ENCODE measurements around the gene NPW. TPM values are rescaled to one million over a fixed set of nuclear protein-coding genes. Genes with fewer than 3 reads are reported as not detected.

NPW gene
- total RNA-seq, 4 donors from 2014 or later: 2.8 to 9.1 TPM; not detected in 2

DNA sequence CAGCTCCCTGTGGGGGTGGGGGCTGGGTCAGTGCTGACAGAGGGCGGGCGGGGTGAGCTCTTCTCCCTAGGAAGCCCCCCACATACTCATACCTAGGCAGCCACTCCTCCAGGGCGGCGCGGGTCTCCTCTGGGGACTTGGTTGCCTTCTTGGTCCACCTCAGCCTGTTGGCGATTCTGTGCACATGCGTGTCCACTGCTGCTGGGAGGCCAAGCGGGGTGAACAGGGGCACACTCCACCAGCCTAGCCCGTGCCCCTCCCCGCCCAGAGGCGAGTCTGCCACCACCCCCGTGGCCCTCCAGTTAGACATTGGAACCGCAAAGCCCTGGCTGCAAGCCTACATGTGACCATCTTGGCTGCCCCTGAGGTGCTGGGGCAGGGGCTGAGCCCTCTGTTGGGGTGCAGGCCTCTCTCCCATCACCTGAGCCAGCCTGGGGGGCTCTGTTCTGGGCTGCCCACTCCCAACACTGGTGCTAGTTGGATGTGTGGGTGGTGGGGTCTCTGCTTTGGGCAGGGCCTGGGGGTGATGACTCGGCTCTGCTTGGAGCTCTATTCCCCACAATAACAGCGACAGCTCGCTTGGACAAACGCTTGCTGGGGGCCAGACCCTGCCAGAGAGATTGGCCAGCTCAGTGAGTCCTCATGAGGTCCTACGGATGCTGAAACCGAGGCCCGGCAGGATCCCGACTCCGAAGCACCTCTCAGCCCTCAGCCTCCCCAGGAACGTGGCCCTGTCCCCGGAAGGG lies 20.6 kb downstream of the NPW start:
- Histone ChIP-seq H3K4me1 (peaks cover 0 to 84% (median 3%) of the 10 kb centered on the region in 4 donors), H3K27me3 (no peaks in the 10 kb centered on the region), H3K9me3 (no peaks in the 10 kb centered on the region), H3K4me3 (no peak overlapping the region), H3K36me3 (no peaks in the 10 kb centered on the region), H3K27ac (peak overlapping the region; percentile 62 to 91 (median 78))
- TF ChIP-seq POLR2A (IDR thresholded peaks at IDR 0.05) (no peak), CTCF (IDR thresholded peaks at IDR 0.05) (no peak)
- no peak for DNase-seq

- DNase-seq: no peak
- peaks cover 0 to 81% (median 3%) of the 10 kb centered on the region in 4 donors for H3K4me1 ChIP-seq
- TF ChIP-seq POLR2A (IDR thresholded peaks at IDR 0.05) (no peak), CTCF (IDR thresholded peaks at IDR 0.05) (no peak)
- no peaks in the 10 kb centered on the region for H3K9me3 ChIP-seq
- no peaks in the 10 kb centered on the region for H3K27me3 ChIP-seq
- peak overlapping the region in 3 of 4 donors; percentile 72 to 91 (median 84) for H3K27ac ChIP-seq
- no peaks in the 10 kb centered on the region for H3K36me3 ChIP-seq
- H3K4me3 ChIP-seq: no peak overlapping the region
Observed at GRCh38 chr16:2040787-2041522, 21.4 kb downstream of the NPW start.

GRCh38 chr16:2042171-2042985 lies 22.8 kb downstream of the NPW start:
- H3K9me3 ChIP-seq: no peaks in the 10 kb centered on the region
- H3K4me3 ChIP-seq: no peak overlapping the region
- TF ChIP-seq CTCF (IDR thresholded peaks at IDR 0.05) (no peak), POLR2A (IDR thresholded peaks at IDR 0.05) (no peak)
- H3K36me3 ChIP-seq: no peaks in the 10 kb centered on the region
- H3K27ac ChIP-seq: peak overlapping the region; percentile 5 to 67 (median 23)
- peaks cover 4 to 80% (median 11%) of the 10 kb centered on the region in 4 donors for H3K4me1 ChIP-seq
- no peak for DNase-seq
- no peaks in the 10 kb centered on the region for H3K27me3 ChIP-seq

- peaks cover 4 to 74% (median 11%) of the 10 kb centered on the region in 4 donors for H3K4me1 ChIP-seq
- no peak overlapping the region for H3K4me3 ChIP-seq
- TF ChIP-seq POLR2A (IDR thresholded peaks at IDR 0.05): no peak
- TF ChIP-seq CTCF (IDR thresholded peaks at IDR 0.05): no peak
- H3K9me3 ChIP-seq: no peaks in the 10 kb centered on the region
- no peak for DNase-seq
- H3K36me3 ChIP-seq: no peaks in the 10 kb centered on the region
- H3K27me3 ChIP-seq: no peaks in the 10 kb centered on the region
- H3K27ac ChIP-seq: peak overlapping the region in 3 of 4 donors; percentile 25 to 67 (median 58)
Observed at GRCh38 chr16:2042986-2043666, 23.5 kb downstream of the NPW start.

Measured in Peyer's patch (tissue), 4 donors.